ENCODE results near the gene LRFN2. TPM values are rescaled to one million over a fixed set of nuclear protein-coding genes. Genes with fewer than 3 reads are reported as not detected.

LRFN2 gene
- total RNA-seq, 1 donor from 2014 or later: not detected

- H3K4me3 Mint-ChIP-seq: no peak overlapping the region
- H3K36me3 Mint-ChIP-seq (ENCODE audit: low read depth): no peaks in the 10 kb centered on the region
- H3K4me1 Mint-ChIP-seq: no peaks in the 10 kb centered on the region
- DNase-seq (ENCODE audit: low read depth, low spot score): no peak
- no peak for TF ChIP-seq CTCF (conservative IDR thresholded peaks at IDR 0.05)
- H3K27ac Mint-ChIP-seq (ENCODE audit: unreplicated experiment): no peak overlapping the region
- no peaks in the 10 kb centered on the region for H3K9me3 Mint-ChIP-seq
- peaks cover 10% of the 10 kb centered on the region for H3K27me3 Mint-ChIP-seq (ENCODE audit: low read depth)
Observed at GRCh38 chr6:40492187-40492586, 95.0 kb downstream of the LRFN2 start.

GRCh38 chr6:40490508-40490907 is 96.7 kb downstream of the LRFN2 start:
- H3K9me3 Mint-ChIP-seq: no peaks in the 10 kb centered on the region
- H3K27me3 Mint-ChIP-seq (ENCODE audit: low read depth): peaks cover 19% of the 10 kb centered on the region
- no peak overlapping the region for H3K4me3 Mint-ChIP-seq

GRCh38 chr6:40489798-40490197 is 97.4 kb downstream of the LRFN2 start:
- peaks cover 19% of the 10 kb centered on the region for H3K27me3 Mint-ChIP-seq (ENCODE audit: low read depth)
- H3K4me3 Mint-ChIP-seq: no peak overlapping the region
- TF ChIP-seq CTCF (conservative IDR thresholded peaks at IDR 0.05): no peak
- peaks cover 8% of the 10 kb centered on the region for H3K4me1 Mint-ChIP-seq
- no peak for DNase-seq (ENCODE audit: low read depth, low spot score)
- H3K27ac Mint-ChIP-seq (ENCODE audit: unreplicated experiment): no peak overlapping the region
- no peaks in the 10 kb centered on the region for H3K36me3 Mint-ChIP-seq (ENCODE audit: low read depth)
- no peaks in the 10 kb centered on the region for H3K9me3 Mint-ChIP-seq

More at GRCh38 chr6:40490508-40490907, 96.7 kb downstream of the LRFN2 start:
- no peak for TF ChIP-seq CTCF (conservative IDR thresholded peaks at IDR 0.05)
- H3K36me3 Mint-ChIP-seq (ENCODE audit: low read depth): no peaks in the 10 kb centered on the region
- peaks cover under 1% of the 10 kb centered on the region for H3K4me1 Mint-ChIP-seq
- no peak for DNase-seq (ENCODE audit: low read depth, low spot score)
- no peak overlapping the region for H3K27ac Mint-ChIP-seq (ENCODE audit: unreplicated experiment)

GRCh38 chr6:40486576-40486975 is 100.6 kb downstream of the LRFN2 start:
- Mint-ChIP-seq H3K27me3 (ENCODE audit: low read depth) (peaks cover 19% of the 10 kb centered on the region), H3K27ac (ENCODE audit: unreplicated experiment) (no peak overlapping the region), H3K9me3 (no peaks in the 10 kb centered on the region), H3K36me3 (ENCODE audit: low read depth) (no peaks in the 10 kb centered on the region), H3K4me3 (no peak overlapping the region), H3K4me1 (peaks cover 18% of the 10 kb centered on the region)
- DNase-seq (ENCODE audit: low read depth, low spot score): no peak
- TF ChIP-seq CTCF (conservative IDR thresholded peaks at IDR 0.05): no peak

- Mint-ChIP-seq H3K9me3 (no peaks in the 10 kb centered on the region), H3K27me3 (ENCODE audit: low read depth) (peaks cover 19% of the 10 kb centered on the region), H3K4me3 (no peak overlapping the region), H3K27ac (ENCODE audit: unreplicated experiment) (no peak overlapping the region), H3K36me3 (ENCODE audit: low read depth) (no peaks in the 10 kb centered on the region), H3K4me1 (peaks cover 18% of the 10 kb centered on the region)
- TF ChIP-seq CTCF (conservative IDR thresholded peaks at IDR 0.05): no peak
- no peak for DNase-seq (ENCODE audit: low read depth, low spot score)
Observed at GRCh38 chr6:40485795-40486194, 101.4 kb downstream of the LRFN2 start.

GRCh38 chr6:40485300-40485699 is 101.9 kb downstream of the LRFN2 start:
- H3K27me3 Mint-ChIP-seq (ENCODE audit: low read depth): peaks cover 19% of the 10 kb centered on the region
- DNase-seq (ENCODE audit: low read depth, low spot score): no peak
- no peak overlapping the region for H3K4me3 Mint-ChIP-seq
- H3K9me3 Mint-ChIP-seq: no peaks in the 10 kb centered on the region
- peaks cover 18% of the 10 kb centered on the region for H3K4me1 Mint-ChIP-seq
- H3K27ac Mint-ChIP-seq (ENCODE audit: unreplicated experiment): no peak overlapping the region
- no peak for TF ChIP-seq CTCF (conservative IDR thresholded peaks at IDR 0.05)
- no peaks in the 10 kb centered on the region for H3K36me3 Mint-ChIP-seq (ENCODE audit: low read depth)

Data from neural crest cell (in vitro differentiated cells).